SHP77 (cell line): ENCODE results near the gene ENOX1.

Experiments used
- DNase-seq, 2 experiments: peaks; one replicate each; lab custom pipeline; 2025; lab: John Stamatoyannopoulos, UW

The ENOX1 gene

GRCh38 chr13:43608400-43609137, 178.2 kb downstream of the ENOX1 start:
- no peak for DNase-seq

- DNase-seq = no peak
Observed at GRCh38 chr13:43597599-43597945, 189.2 kb downstream of the ENOX1 start.

- no peak for DNase-seq
Observed at GRCh38 chr13:43596924-43597598, 189.7 kb downstream of the ENOX1 start.

GRCh38 chr13:43596006-43596405, 190.8 kb downstream of the ENOX1 start:
- no peak for DNase-seq

GRCh38 chr13:43587376-43587775, 199.4 kb downstream of the ENOX1 start:
- DNase-seq = no peak

- no peak for DNase-seq
Observed at GRCh38 chr13:43584751-43585150, 202.0 kb downstream of the ENOX1 start.

- no peak for DNase-seq
Observed at GRCh38 chr13:43583321-43583720, 203.5 kb downstream of the ENOX1 start.

- DNase-seq = no peak
Observed at GRCh38 chr13:43580280-43580679, 206.5 kb downstream of the ENOX1 start.

- no peak for DNase-seq
Observed at GRCh38 chr13:43579321-43579720, 207.5 kb downstream of the ENOX1 start.

GRCh38 chr13:43574605-43575004, 212.2 kb downstream of the ENOX1 start:
- DNase-seq = no peak

- DNase-seq = no peak
Observed at GRCh38 chr13:43573802-43574514, 212.8 kb downstream of the ENOX1 start.

- DNase-seq = no peak
Observed at GRCh38 chr13:43573361-43573740, 213.4 kb downstream of the ENOX1 start.

- no peak for DNase-seq
Observed at GRCh38 chr13:43572656-43573360, 214.0 kb downstream of the ENOX1 start.

GRCh38 chr13:43569658-43570057, 217.1 kb downstream of the ENOX1 start:
- no peak for DNase-seq

- no peak for DNase-seq
Observed at GRCh38 chr13:43567608-43568007, 219.2 kb downstream of the ENOX1 start.

- no peak for DNase-seq
Observed at GRCh38 chr13:43564952-43565351, 221.8 kb downstream of the ENOX1 start.

- DNase-seq = no peak
Observed at GRCh38 chr13:43561081-43561480, 225.7 kb downstream of the ENOX1 start.

- DNase-seq = no peak
Observed at GRCh38 chr13:43558939-43559338, 227.8 kb downstream of the ENOX1 start.

- no peak for DNase-seq
Observed at GRCh38 chr13:43558326-43558725, 228.4 kb downstream of the ENOX1 start.

GRCh38 chr13:43555667-43556066, 231.1 kb downstream of the ENOX1 start:
- no peak for DNase-seq

GRCh38 chr13:43551897-43552456, 234.8 kb downstream of the ENOX1 start:
- DNase-seq = no peak

- DNase-seq = no peak
Observed at GRCh38 chr13:43546816-43547215, 240.0 kb downstream of the ENOX1 start.
